Liver (tissue), 9 donors: ENCODE results near the gene ATOH1. TPM values are rescaled to one million over a fixed set of nuclear protein-coding genes. Genes with fewer than 3 reads are reported as not detected.

ENCODE experiments used
- DNase-seq: peaks from one replicate; pipeline ENCODE4 v3.0.0-alpha.2; 2017; ENCODE audit warnings: low spot score
- H3K27ac ChIP-seq, 2 donors: one replicate each; pipeline ENCODE4 v1.7.0; 2013; ENCODE audit warnings: inconsistent platforms in 2 of 2, low read length in 2 of 2, control low read depth in 1 of 2, low read depth in 1 of 2, mild to moderate bottlenecking in 1 of 2
- H3K27me3 ChIP-seq, 4 donors: one replicate each; pipeline versions ENCODE4 v1.6.1 to v1.7.0; 2013; ENCODE audit warnings: low read length in 3 of 4, inconsistent platforms in 1 of 4, mild to moderate bottlenecking in 1 of 4, moderate library complexity in 1 of 4; ENCODE audit not compliant: control insufficient read depth in 4 of 4, insufficient read depth in 4 of 4
- H3K36me3 ChIP-seq, 4 donors: one replicate each; pipeline versions ENCODE4 v1.6.1 to v1.7.0; 2013; ENCODE audit warnings: low read length in 3 of 4, mild to moderate bottlenecking in 3 of 4, low read depth in 1 of 4, moderate library complexity in 1 of 4; ENCODE audit not compliant: control insufficient read depth in 4 of 4, insufficient read depth in 3 of 4
- H3K4me1 ChIP-seq, 4 donors: one replicate each; pipeline versions ENCODE4 v1.6.1 to v1.7.0; 2013; ENCODE audit warnings: low read length in 3 of 4, mild to moderate bottlenecking in 3 of 4, moderate library complexity in 1 of 4; ENCODE audit not compliant: control insufficient read depth in 4 of 4, insufficient read depth in 4 of 4
- H3K4me3 ChIP-seq, 3 donors: one replicate each; pipeline versions ENCODE4 v1.6.1 to v1.7.0; 2013; ENCODE audit warnings: low read length in 3 of 3, control low read depth in 1 of 3, low read depth in 1 of 3, mild to moderate bottlenecking in 1 of 3
- H3K9ac ChIP-seq, 2 donors: one replicate each; pipeline ENCODE4 v1.7.0; 2013; ENCODE audit warnings: low read length in 2 of 2, mild to moderate bottlenecking in 2 of 2, moderate library complexity in 2 of 2, control low read depth in 1 of 2, low read depth in 1 of 2
- H3K9me3 ChIP-seq, 4 donors: one replicate each; pipeline versions ENCODE4 v1.6.1 to v1.7.0; 2013; ENCODE audit warnings: low read length in 3 of 4; ENCODE audit not compliant: control insufficient read depth in 4 of 4
- EGR1 ChIP-seq, 2 donors: IDR thresholded peaks; 2 replicates each; pipeline ENCODE4 v1.6.1; 2016 to 2018; ENCODE audit warnings: antibody characterized with exemption in 2 of 2, low read depth in 2 of 2
- FOXA1 ChIP-seq: IDR thresholded peaks from 2 replicates; pipeline ENCODE4 v1.6.1; 2016; ENCODE audit warnings: antibody characterized with exemption
- FOXA2 ChIP-seq: IDR thresholded peaks from 2 replicates; pipeline ENCODE4 v1.6.1; 2016; ENCODE audit warnings: antibody characterized with exemption
- GABPA ChIP-seq, 2 donors: IDR thresholded peaks in 1 of 2; conservative IDR thresholded peaks in 1 of 2; 2 replicates each; pipeline ENCODE4 v1.6.1; 2016; ENCODE audit warnings: antibody characterized with exemption in 2 of 2, mild to moderate bottlenecking in 1 of 2, moderate library complexity in 1 of 2
- HNF4A ChIP-seq, 2 donors: conservative IDR thresholded peaks; 2 replicates each; pipeline ENCODE4 v1.6.1; 2016; ENCODE audit warnings: antibody characterized with exemption in 2 of 2, mild to moderate bottlenecking in 2 of 2
- HNF4G ChIP-seq: IDR thresholded peaks from 2 replicates; pipeline ENCODE4 v1.6.1; 2016; ENCODE audit warnings: antibody characterized with exemption
- JUND ChIP-seq, 2 donors: IDR thresholded peaks; 2 replicates each; pipeline ENCODE4 v1.6.1; 2016; ENCODE audit warnings: antibody characterized with exemption in 2 of 2
- NR2F2 ChIP-seq: IDR thresholded peaks from 2 replicates; pipeline ENCODE4 v1.6.1; 2016; ENCODE audit warnings: antibody characterized with exemption
- RAD21 ChIP-seq, 2 donors: IDR thresholded peaks; 2 replicates each; pipeline ENCODE4 v1.6.1; 2016; ENCODE audit warnings: antibody characterized with exemption in 2 of 2, mild to moderate bottlenecking in 2 of 2
- RXRA ChIP-seq, 2 donors: IDR thresholded peaks; 2 replicates each; pipeline ENCODE4 v1.6.1; 2017 to 2018; ENCODE audit warnings: antibody characterized with exemption in 2 of 2, mild to moderate bottlenecking in 1 of 2
- SP1 ChIP-seq: IDR thresholded peaks from 2 replicates; pipeline ENCODE4 v1.6.1; 2018; ENCODE audit warnings: antibody characterized with exemption, mild to moderate bottlenecking
- TAF1 ChIP-seq: conservative IDR thresholded peaks from 2 replicates; pipeline ENCODE4 v1.6.1; 2016; ENCODE audit warnings: antibody characterized with exemption, mild to moderate bottlenecking
- YY1 ChIP-seq: IDR thresholded peaks from 2 replicates; pipeline ENCODE4 v1.6.1; 2016; ENCODE audit warnings: antibody characterized with exemption, mild to moderate bottlenecking
- WGBS: extraction: QIAGEN DNeasy Blood & Tissue Kit; methylation state at CpG from one replicate; pipeline ENCODE4 v1.1.7; 2013; 5-methylcytosine and 5-hydroxymethylcytosine counted together
- polyA plus RNA-seq, 2 donors: library from polyadenylated mRNA; stranded (reverse) in 1 of 2; unstranded in 1 of 2; fragments of 200-250 nt in 1 of 2; fragments of >200 nt in 1 of 2; fragmentation: Nextera tagmentation in 1 of 2; extraction: Ambion mirVana in 1 of 2; gene quantifications; one replicate each; pipeline versions ENCODE4 v1.2.1 to v1.2.3, GENCODE V29; 2013 to 2015
- total RNA-seq, 2 donors: library from RNA; depleted of rRNA; stranded (reverse); fragments of >200 nt; gene quantifications; one replicate each; pipeline ENCODE4 v1.2.3, GENCODE V29; 2014
- TF ChIP-seq, protein P1 (sequence below): IDR thresholded peaks from 2 replicates; pipeline ENCODE4 v1.6.1; 2016; ENCODE audit warnings: antibody characterized with exemption, mild to moderate bottlenecking
- TF ChIP-seq, protein P2 (sequence below): IDR thresholded peaks from 2 replicates; pipeline ENCODE4 v1.6.1; 2016; ENCODE audit warnings: antibody characterized with exemption
- TF ChIP-seq, protein P3 (sequence below): IDR thresholded peaks from 2 replicates; pipeline ENCODE4 v1.6.1; 2016; ENCODE audit warnings: antibody characterized with exemption
- donor health status: healthy.
- donor health status: healthy.
- donor health status: healthy.
- donor health status: healthy.
- donor health status: healthy.

ATOH1 gene
- total and polyA plus RNA-seq, 4 donors = not detected

DNA sequence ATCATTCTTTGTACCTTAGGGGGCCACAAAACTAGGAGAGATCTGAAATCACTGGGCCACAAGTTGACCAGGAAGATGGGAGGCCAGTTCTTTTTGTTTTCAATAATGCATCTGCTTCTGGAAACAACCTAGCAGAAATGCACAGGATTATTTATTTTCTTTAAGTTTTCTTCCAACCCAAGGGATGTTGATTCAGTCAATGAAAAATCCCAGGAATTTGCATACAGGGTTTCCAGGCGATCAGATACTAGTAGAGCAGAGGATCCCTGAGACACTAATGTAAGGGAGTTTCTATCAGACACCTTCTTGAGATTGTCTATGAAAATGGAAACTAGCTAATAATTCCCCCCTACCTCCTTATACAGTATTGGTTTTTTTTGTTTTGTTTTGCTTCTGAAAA lies 7.4 kb downstream of the ATOH1 start:
- no peak for TF ChIP-seq RAD21 (IDR thresholded peaks at IDR 0.05)
- TF ChIP-seq SP1 = no peak
- TF ChIP-seq, protein P1, sequence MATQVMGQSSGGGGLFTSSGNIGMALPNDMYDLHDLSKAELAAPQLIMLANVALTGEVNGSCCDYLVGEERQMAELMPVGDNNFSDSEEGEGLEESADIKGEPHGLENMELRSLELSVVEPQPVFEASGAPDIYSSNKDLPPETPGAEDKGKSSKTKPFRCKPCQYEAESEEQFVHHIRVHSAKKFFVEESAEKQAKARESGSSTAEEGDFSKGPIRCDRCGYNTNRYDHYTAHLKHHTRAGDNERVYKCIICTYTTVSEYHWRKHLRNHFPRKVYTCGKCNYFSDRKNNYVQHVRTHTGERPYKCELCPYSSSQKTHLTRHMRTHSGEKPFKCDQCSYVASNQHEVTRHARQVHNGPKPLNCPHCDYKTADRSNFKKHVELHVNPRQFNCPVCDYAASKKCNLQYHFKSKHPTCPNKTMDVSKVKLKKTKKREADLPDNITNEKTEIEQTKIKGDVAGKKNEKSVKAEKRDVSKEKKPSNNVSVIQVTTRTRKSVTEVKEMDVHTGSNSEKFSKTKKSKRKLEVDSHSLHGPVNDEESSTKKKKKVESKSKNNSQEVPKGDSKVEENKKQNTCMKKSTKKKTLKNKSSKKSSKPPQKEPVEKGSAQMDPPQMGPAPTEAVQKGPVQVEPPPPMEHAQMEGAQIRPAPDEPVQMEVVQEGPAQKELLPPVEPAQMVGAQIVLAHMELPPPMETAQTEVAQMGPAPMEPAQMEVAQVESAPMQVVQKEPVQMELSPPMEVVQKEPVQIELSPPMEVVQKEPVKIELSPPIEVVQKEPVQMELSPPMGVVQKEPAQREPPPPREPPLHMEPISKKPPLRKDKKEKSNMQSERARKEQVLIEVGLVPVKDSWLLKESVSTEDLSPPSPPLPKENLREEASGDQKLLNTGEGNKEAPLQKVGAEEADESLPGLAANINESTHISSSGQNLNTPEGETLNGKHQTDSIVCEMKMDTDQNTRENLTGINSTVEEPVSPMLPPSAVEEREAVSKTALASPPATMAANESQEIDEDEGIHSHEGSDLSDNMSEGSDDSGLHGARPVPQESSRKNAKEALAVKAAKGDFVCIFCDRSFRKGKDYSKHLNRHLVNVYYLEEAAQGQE = no peak
- TF ChIP-seq NR2F2 = no peak
- no peak for TF ChIP-seq TAF1
- no peak for TF ChIP-seq YY1
- TF ChIP-seq HNF4G = no peak
- no peak for TF ChIP-seq EGR1 (IDR thresholded peaks at IDR 0.05; ENCODE audit: low read depth in 2 of 2)
- TF ChIP-seq GABPA (IDR thresholded peaks at IDR 0.05 in 1 of 2, conservative IDR thresholded peaks at IDR 0.05 in 1 of 2) = no peak
- TF ChIP-seq JUND (IDR thresholded peaks at IDR 0.05) = no peak
- TF ChIP-seq, protein P2, sequence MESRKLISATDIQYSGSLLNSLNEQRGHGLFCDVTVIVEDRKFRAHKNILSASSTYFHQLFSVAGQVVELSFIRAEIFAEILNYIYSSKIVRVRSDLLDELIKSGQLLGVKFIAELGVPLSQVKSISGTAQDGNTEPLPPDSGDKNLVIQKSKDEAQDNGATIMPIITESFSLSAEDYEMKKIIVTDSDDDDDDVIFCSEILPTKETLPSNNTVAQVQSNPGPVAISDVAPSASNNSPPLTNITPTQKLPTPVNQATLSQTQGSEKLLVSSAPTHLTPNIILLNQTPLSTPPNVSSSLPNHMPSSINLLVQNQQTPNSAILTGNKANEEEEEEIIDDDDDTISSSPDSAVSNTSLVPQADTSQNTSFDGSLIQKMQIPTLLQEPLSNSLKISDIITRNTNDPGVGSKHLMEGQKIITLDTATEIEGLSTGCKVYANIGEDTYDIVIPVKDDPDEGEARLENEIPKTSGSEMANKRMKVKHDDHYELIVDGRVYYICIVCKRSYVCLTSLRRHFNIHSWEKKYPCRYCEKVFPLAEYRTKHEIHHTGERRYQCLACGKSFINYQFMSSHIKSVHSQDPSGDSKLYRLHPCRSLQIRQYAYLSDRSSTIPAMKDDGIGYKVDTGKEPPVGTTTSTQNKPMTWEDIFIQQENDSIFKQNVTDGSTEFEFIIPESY = no peak
- TF ChIP-seq, protein P3, sequence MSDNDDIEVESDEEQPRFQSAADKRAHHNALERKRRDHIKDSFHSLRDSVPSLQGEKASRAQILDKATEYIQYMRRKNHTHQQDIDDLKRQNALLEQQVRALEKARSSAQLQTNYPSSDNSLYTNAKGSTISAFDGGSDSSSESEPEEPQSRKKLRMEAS = no peak
- TF ChIP-seq FOXA1 = no peak
- no peak for TF ChIP-seq HNF4A (conservative IDR thresholded peaks at IDR 0.05)
- TF ChIP-seq FOXA2 = no peak
- Histone ChIP-seq H3K27ac (no peak overlapping the region), H3K27me3 (peaks cover 3 to 17% (median 8%) of the 10 kb centered on the region in 4 donors), H3K4me1 (peaks cover 0 to 7% (median 6%) of the 10 kb centered on the region in 4 donors), H3K9ac (no peak overlapping the region), H3K36me3 (no peaks in the 10 kb centered on the region), H3K4me3 (no peak overlapping the region), H3K9me3 (no peaks in the 10 kb centered on the region)
- no peak for DNase-seq
- 90% methylated on average over 1 of the region's 1 CpG for WGBS

DNA sequence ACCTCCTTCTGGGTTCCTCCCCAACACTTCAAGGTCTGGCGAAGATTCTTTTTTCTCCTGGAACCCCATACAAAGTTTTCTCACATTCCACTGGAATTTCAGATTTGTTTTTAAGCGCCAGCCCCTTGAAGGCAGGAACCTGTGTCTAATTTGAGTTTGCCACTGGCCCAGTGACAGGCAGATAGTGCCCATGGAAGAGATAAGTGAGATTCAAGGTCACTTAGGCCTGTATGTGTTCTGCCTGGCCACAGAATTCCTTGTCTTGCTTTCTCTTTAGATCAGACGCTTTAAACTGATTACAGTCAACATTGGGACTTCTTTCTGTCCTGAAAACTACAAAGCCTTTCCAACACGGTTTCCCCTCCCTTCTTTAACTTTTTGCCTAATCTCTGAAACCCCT lies 11.2 kb downstream of the ATOH1 start:
- WGBS = 77% methylated on average over 4 of the region's 4 CpGs
- Histone ChIP-seq H3K27ac (no peak overlapping the region), H3K9ac (no peak overlapping the region), H3K27me3 (no peaks in the 10 kb centered on the region), H3K4me1 (no peaks in the 10 kb centered on the region), H3K9me3 (no peaks in the 10 kb centered on the region), H3K36me3 (no peaks in the 10 kb centered on the region), H3K4me3 (no peak overlapping the region)
- TF ChIP-seq JUND (IDR thresholded peaks at IDR 0.05) (no peak), RXRA (IDR thresholded peaks at IDR 0.05) (no peak), FOXA1 (no peak), EGR1 (IDR thresholded peaks at IDR 0.05; ENCODE audit: low read depth in 2 of 2) (no peak), RAD21 (IDR thresholded peaks at IDR 0.05) (no peak), TAF1 (no peak), GABPA (IDR thresholded peaks at IDR 0.05 in 1 of 2, conservative IDR thresholded peaks at IDR 0.05 in 1 of 2) (no peak)
- DNase-seq = no peak
